DLD1 (cell line): ENCODE results near the gene CDH5.

Source experiments
- in situ Hi-C: cut with HindIII; loops from 2 replicates; pipeline ENCODE4 v1.10.0; 2017; ENCODE audit warnings: low sequenced_read_pairs

The CDH5 gene

DNA sequence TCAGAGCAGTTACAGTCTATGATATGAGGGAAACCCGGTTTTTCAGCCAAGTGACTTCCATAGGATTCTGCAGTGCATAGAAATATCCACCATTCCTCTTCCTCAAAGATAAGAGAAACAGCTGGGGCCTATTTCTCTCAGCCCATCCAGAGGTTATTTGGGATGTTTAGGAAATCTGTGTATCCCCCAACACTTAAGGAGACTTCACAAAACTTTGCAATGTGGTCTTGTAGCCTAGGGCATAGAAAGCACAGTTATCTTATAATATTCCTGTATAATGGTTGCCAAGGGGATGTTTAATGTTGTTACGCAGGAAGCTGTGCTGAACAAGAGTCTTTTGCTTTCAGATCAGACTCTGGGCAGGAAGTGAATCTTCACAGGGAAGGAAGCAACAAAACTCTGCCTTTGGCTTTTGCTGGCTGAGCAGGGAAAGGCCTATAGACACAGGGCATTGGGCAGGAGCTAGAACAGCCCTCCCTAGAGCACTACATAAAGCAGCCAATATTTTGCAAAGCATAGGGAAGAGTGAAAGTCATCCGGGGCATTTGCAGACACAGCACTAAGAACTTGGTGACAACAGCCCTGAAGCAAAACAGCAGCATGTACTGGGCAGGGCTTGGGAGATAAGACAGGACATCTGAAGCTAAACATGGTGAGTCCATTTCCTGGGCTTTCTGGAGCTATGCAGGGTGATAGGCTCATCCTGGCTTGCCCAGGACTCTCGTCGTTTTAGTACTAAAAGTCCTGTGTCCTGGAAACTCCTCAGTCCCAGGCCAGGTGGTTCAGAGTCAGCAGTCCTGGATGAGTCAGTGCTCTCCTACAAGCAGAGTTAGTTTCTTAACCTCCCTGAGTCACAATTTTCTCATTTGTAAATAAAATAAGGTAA lies 41.9 kb downstream of the CDH5 start:
- in situ Hi-C loops: no loop called here

DNA sequence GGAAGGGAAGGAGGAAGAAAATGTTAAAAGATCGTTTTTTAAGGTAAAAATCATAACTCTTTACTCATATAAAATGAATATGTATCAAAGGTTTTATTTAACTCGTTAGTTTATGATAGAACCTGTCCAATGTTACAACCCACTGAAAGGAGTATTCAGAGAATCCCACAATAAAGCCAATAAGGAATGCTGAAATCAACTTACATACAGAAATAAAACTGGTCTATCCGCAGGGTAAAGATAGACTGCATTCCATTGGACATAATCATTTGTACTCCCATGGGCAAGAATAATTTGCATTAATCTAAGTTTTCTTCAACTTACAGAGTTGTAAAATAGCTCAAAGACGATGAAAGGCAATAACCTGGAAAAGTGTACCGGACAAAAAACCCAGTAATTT lies 42.7 kb downstream of the CDH5 start:
- in situ Hi-C loops: no loop called here

DNA sequence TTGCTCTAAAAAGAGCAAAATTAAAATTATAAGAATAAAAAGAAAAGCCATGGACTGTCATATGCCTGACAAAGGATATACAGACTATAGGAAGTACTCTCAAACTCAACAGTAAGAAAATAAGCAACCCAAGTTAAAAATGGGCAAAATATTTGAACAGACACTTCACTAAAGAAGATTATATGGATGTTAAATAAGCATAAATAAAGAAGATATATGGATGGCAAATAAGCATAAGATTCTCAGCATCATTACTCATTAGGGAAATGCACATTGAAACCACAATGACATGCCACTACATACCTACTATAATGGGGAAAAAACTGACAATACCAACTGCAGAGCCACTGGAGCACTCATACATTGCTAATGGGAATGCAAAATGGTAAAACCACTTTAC lies 45.7 kb downstream of the CDH5 start:
- in situ Hi-C loops: no loop called here

GRCh38 chr16:66414891-66415290 lies 48.4 kb downstream of the CDH5 start:
- in situ Hi-C loops: no loop called here

GRCh38 chr16:66416136-66416535 lies 49.6 kb downstream of the CDH5 start:
- in situ Hi-C loops: no loop called here

GRCh38 chr16:66416939-66417700 lies 50.6 kb downstream of the CDH5 start:
- in situ Hi-C loops: no loop called here

- in situ Hi-C loops: no loop called here
These were observed 51.9 kb downstream of the CDH5 start for GRCh38 chr16:66418165-66418962.

DNA sequence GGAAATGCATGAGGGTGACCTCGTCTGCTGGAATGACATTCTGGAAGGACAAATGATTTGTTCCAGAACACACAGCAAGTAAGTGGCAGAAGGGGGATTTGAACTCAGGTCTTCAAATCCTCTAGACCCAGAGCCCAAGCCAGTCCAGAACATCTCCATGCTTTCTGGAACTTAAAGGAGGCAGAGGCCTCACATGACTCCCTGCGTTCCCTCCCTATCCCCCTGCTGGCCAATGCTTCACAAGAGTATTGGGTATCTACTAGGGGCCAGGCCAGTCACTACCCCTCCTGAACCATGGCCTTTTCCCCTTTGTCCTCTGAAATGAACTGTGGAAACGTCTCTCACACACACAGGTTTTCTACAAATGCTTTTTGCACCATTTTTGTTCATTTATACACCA lies 53.0 kb downstream of the CDH5 start:
- in situ Hi-C loops: no loop called here

- in situ Hi-C loops: no loop called here
These were observed 53.9 kb downstream of the CDH5 start for GRCh38 chr16:66420396-66420795.

- in situ Hi-C loops: no loop called here
These were observed 55.4 kb downstream of the CDH5 start for GRCh38 chr16:66421891-66422290.

DNA sequence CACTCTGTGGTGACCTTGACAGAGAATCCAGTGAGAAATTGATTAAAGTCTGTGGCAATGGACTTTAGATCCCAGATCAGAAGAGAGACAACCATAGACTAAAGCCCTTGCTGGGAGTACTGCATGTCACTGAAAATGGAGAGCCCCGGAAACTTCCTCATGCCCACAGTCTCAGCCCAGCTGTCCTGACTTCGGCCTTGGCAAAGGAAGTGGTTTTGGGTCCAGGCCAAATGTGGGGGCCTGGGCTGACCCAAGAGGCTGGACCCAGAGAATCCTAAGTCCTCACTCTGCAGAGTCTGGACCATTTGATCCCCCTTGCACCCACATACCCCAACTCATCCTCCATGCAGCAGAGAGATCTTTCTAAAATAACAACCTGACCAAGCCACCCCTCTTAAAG lies 55.9 kb downstream of the CDH5 start:
- in situ Hi-C loops: no loop called here

GRCh38 chr16:66423177-66423576 lies 56.7 kb downstream of the CDH5 start:
- in situ Hi-C loops: no loop called here

- in situ Hi-C loops: no loop called here
These were observed 59.2 kb downstream of the CDH5 start for GRCh38 chr16:66425651-66426050.

DNA sequence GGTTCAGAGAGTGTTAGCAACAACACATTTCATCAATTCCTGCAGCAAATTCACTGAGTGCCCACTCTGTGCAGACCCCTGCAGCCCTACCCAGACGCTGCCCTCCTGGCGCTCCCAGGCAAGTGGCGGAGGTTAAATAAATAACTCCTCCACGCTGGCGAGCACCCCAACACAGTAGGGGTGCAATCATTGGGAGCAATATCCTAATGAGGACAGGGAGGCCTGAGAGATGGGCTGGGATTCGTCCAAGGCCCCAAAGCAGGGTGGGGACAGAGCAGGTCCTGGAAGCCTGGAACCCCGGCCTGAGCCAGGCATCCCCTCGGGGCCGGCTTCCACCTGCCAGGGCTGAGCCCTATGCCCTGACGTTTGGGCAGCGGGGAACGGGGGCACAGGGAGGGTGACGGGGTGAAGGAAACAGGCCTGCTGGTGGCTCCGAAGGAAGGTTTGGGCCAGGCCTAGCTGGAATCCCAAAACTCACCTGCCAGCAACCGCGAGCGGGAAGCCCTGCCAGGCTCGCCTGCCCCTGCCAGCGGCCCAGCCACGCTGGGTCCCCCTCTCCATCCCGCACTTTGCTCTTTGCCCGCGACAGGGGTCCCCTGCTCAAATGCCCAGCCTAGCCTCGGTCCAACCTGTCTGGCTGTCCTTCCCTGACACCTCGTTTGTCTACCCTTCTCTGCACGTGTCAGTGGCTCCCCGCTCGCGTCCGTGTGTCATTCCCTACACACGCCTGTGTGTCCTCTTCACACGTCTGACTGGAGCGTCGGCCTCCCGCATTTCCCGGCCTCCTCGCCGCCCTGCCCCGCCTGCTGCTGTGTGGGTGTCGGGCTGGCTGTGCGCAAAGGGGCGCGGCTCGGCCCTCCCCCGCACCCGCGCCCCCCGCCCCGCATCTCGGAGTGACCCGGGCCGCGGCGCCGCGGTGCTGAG lies 59.9 kb downstream of the CDH5 start:
- in situ Hi-C loops: no loop called here

GRCh38 chr16:66427036-66427860 lies 60.8 kb downstream of the CDH5 start, which contains the start of gene BEAN1:
Gene BEAN1 (plus strand): TSS chr16:66427295. CDS start chr16:66437677, 10,382 bp downstream.
- in situ Hi-C loops: no loop called here

GRCh38 chr16:66427871-66428681 lies 61.6 kb downstream of the CDH5 start:
- in situ Hi-C loops: no loop called here

- in situ Hi-C loops: no loop called here
These were observed 62.3 kb downstream of the CDH5 start for GRCh38 chr16:66428682-66429251.

DNA sequence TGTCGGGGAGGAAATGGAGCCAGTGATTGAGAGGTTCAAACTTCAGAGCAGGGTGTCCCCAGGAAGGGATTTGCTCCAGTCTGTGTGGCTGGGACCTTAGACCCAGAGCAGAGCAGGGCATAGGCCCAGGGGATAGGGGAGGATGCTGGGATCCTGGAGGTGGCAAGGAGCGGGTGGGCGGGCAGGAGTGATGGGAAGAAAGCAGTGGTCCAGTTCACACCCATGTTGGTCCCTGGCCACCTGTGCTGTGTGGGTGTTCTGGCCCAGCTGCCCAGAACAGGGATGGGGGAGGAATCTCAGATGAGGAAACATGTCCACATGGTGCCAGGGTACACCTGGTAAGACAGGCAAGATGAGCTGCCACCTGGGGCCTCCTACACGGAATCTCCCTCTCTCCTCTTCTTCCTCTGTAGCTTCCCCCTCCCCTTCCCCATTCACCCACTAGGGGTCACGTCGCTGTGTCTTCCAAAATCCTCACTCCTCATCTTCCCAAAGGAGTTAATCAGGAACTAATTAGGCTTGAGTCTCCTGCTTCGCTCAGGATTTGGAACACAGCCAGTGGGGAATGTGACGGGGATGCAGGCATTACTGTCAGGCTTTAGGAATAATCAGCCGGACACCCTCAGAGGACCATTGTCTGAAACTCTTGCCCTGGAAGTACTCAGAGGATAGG lies 62.9 kb downstream of the CDH5 start:
- in situ Hi-C loops: no loop called here
